MCF 10A (cell line): ENCODE results near the gene ARRB1. TPM values are rescaled to one million over a fixed set of nuclear protein-coding genes. Genes with fewer than 3 reads are reported as not detected.
A peak's percentile ranks its signal among the peaks of the same experiment; 100 is the strongest.

Experiments
- BruUV-seq: library from RNA; stranded (reverse); fragments of 400-500 nt; replicated peaks from 2 replicates; lab custom pipeline; 2021; lab: Mats Ljungman, UMichigan
- CTCF ChIA-PET: fragments of 300-600 bp; sonication (Branson Sonifier 250); formaldehyde crosslinking; extraction: SDS; loops from one replicate; lab custom pipeline; 2021; ENCODE audit warnings: antibody characterized with exemption, inconsistent platforms; lab: Yijun Ruan, JAX
- POLR2A ChIA-PET: fragments of 300-600, 350-650 bp; sonication (Branson Sonifier 250); formaldehyde crosslinking; extraction: SDS; loops from one replicate; lab custom pipeline; 2020; ENCODE audit warnings: antibody characterized with exemption, inconsistent platforms; lab: Yijun Ruan, JAX
- DNase-seq: peaks from one replicate; pipeline ENCODE4 v3.0.0-alpha.2; 2018; ENCODE audit not compliant: unreplicated experiment
- H3K27ac Mint-ChIP-seq: one replicate; pipeline ENCODE4 v1.8.0; 2022; ENCODE audit warnings: mild to moderate bottlenecking, low read depth, mixed read lengths; ENCODE audit not compliant: unreplicated experiment
- H3K27me3 Mint-ChIP-seq: one replicate; pipeline ENCODE4 v1.8.0; 2022; ENCODE audit warnings: mixed read lengths; ENCODE audit not compliant: insufficient read depth, unreplicated experiment
- H3K36me3 Mint-ChIP-seq: one replicate; pipeline ENCODE4 v1.8.0; 2022; ENCODE audit warnings: mild to moderate bottlenecking, moderate library complexity, mixed read lengths; ENCODE audit not compliant: insufficient read depth, unreplicated experiment
- H3K4me1 Mint-ChIP-seq: one replicate; pipeline ENCODE4 v1.8.0; 2022; ENCODE audit warnings: mixed read lengths; ENCODE audit not compliant: insufficient read depth, unreplicated experiment
- H3K4me3 Mint-ChIP-seq: one replicate; pipeline ENCODE4 v1.8.0; 2022; ENCODE audit warnings: mild to moderate bottlenecking, moderate library complexity, mixed read lengths; ENCODE audit not compliant: unreplicated experiment
- H3K9me3 Mint-ChIP-seq: one replicate; pipeline ENCODE4 v1.8.0; 2022; ENCODE audit warnings: mixed read lengths; ENCODE audit not compliant: unreplicated experiment
- intact Hi-C: fragments of 100-400 bp; cut with micrococcal nuclease; formaldehyde crosslinking; loops from 2 replicates; pipeline ENCODE4 v1.14.1; 2022
- total RNA-seq: library from RNA; stranded (reverse); gene quantifications from 2 replicates; pipeline ENCODE4 v1.2.3, GENCODE V29; 2022
- TF ChIP-seq, protein P1 (sequence below): fragments of 200-600 bp; IDR thresholded peaks from one replicate; pipeline ENCODE4 v1.8.0; 2022; ENCODE audit warnings: antibody characterized with exemption, mild to moderate bottlenecking; ENCODE audit not compliant: unreplicated experiment

Gene ARRB1
- total RNA-seq, 1 experiment from 2014 or later, result 0.98 TPM

DNA sequence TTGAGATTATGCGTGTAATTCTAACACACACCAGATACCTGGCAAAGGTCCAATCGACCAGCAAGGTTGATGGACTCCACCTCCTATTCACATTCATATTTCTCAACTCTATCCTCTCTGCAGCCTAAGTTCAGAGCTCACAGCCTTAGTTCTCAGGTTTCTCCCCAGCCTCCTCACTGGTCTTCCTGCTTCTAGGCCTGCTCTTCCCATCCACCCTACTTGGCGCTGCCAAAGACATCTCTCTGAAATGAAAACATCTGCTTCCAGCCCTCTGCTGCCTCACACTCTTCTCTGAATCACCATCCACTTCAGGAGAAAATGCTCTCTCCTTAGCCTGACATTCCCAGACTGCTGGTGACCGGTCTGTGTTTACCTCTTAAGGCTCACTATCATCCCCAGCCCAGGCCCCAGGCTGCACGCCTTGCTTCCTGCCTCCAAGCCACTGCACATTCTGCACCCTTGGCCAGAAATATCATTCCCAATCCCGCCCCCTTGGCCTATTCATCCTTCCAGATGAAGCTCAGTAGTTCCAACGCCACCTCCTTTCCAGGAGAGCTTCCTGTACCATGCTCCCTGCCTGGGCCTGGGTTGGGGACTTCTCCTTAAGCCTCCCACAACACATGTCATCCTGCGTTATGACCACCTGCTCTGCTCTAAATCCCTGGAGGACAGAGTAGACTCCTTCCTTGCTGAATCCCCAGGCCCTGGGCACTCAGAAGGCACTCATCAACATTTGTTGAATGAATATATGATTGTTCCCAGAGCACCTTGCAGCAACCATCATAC lies 3.5 kb downstream of the ARRB1 start:
- DNase-seq, result peak; percentile 75
- ChIA-PET CTCF (no interaction called here), POLR2A (interaction anchor here (1.2 kb wide), 1 partner anchor 11 kb away, joined by 3 read pairs; no protein-coding TSS in a partner anchor)
- Mint-ChIP-seq H3K4me1 (peaks cover 27% of the 10 kb centered on the region), H3K9me3 (no peaks in the 10 kb centered on the region), H3K4me3 (no peak overlapping the region), H3K27ac (no peak overlapping the region), H3K27me3 (no peaks in the 10 kb centered on the region), H3K36me3 (peaks cover 5% of the 10 kb centered on the region)
- TF ChIP-seq, protein P1, sequence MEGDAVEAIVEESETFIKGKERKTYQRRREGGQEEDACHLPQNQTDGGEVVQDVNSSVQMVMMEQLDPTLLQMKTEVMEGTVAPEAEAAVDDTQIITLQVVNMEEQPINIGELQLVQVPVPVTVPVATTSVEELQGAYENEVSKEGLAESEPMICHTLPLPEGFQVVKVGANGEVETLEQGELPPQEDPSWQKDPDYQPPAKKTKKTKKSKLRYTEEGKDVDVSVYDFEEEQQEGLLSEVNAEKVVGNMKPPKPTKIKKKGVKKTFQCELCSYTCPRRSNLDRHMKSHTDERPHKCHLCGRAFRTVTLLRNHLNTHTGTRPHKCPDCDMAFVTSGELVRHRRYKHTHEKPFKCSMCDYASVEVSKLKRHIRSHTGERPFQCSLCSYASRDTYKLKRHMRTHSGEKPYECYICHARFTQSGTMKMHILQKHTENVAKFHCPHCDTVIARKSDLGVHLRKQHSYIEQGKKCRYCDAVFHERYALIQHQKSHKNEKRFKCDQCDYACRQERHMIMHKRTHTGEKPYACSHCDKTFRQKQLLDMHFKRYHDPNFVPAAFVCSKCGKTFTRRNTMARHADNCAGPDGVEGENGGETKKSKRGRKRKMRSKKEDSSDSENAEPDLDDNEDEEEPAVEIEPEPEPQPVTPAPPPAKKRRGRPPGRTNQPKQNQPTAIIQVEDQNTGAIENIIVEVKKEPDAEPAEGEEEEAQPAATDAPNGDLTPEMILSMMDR, result no peak
- BruUV-seq, result no TSS peak
- intact Hi-C loops, result no loop called here

DNA sequence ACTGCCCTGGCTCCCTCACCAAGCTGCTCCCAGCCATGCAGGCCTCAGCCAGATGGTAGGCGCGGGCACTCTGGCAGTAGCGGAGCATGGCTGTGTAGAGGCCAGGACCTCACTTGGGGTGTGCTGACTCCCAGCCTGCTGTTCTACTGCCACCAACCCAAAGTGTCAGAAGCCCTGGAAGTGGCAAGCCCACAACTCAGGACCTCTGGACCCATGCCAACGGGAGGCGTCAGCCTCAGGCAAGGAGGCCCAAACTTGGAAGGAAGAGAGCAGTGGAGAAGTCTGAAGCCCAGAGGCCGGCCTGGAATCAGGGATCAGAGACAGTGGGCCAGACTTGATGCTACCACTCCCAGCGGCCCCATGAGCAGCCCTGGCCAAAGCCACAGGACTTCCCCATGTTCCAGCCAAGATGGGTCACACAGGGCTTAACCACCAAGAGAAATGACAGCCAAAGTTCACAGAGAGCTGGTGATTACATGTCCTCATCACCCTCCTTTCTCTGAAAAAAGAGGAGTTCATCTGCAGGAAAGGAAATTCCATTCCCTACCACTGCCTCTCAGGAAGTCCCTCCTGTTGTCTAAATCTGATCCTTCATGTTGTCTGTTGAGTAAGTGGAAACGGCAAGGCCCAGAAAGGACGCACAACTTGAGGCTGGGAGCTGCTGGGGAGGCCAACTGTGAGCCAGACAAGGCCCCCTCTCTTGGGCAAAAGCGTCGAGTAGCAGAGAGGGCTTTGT lies 4.4 kb downstream of the ARRB1 start:
- no peak overlapping the region for H3K27ac Mint-ChIP-seq
- no peaks in the 10 kb centered on the region for H3K27me3 Mint-ChIP-seq
- CTCF ChIA-PET, result no interaction called here
- intact Hi-C loops, result no loop called here
- no peak for DNase-seq
- TF ChIP-seq, protein P1, result no peak
- no peaks in the 10 kb centered on the region for H3K9me3 Mint-ChIP-seq
- H3K4me1 Mint-ChIP-seq, result peaks cover 27% of the 10 kb centered on the region
- no peak overlapping the region for H3K4me3 Mint-ChIP-seq
- POLR2A ChIA-PET, result interaction anchor here (1.2 kb wide), 1 partner anchor 10 kb away, joined by 3 read pairs; no protein-coding TSS in a partner anchor
- BruUV-seq, result no TSS peak
- H3K36me3 Mint-ChIP-seq, result peaks cover 5% of the 10 kb centered on the region

DNA sequence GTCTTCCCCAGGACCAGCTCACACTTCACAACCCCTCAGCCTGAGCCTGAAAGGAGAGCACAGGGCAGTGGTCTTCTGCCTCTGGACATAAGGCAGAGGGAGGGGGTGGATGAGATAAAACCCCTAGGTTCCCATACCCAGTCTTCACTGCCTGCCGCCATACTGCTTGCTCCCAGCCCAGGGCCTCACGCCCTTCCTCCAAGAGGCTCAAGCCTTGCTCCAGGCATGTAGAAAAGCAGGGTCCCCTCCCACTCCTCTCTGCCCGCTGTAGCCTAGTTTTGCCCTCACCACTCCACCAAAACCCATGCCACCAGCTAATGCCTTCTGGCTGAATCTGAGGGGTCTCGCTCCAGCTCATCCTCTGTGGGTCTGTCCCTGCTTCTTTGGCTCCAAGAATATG lies 5.2 kb downstream of the ARRB1 start:
- H3K27ac Mint-ChIP-seq, result no peak overlapping the region
- BruUV-seq, result no TSS peak
- POLR2A ChIA-PET, result no interaction called here

More for the DNA sequence above, 5.2 kb downstream of the ARRB1 start:
- Mint-ChIP-seq H3K4me1 (peaks cover 27% of the 10 kb centered on the region), H3K36me3 (peaks cover 5% of the 10 kb centered on the region), H3K27me3 (no peaks in the 10 kb centered on the region), H3K4me3 (no peak overlapping the region), H3K9me3 (no peaks in the 10 kb centered on the region)
- intact Hi-C loops, result no loop called here
- DNase-seq, result no peak
- TF ChIP-seq, protein P1, result no peak
- CTCF ChIA-PET, result interaction anchor here (1.0 kb wide), 1 partner anchor 18 kb away, joined by 3 read pairs; no protein-coding TSS in a partner anchor
